GM19455 (cell line): ENCODE results near the gene PYGM.

Experiments
- ATAC-seq: cut with Tn5 transposase; IDR thresholded peaks from one replicate; pipeline ENCODE4 v1.9.1; 2021; ENCODE audit not compliant: unreplicated experiment

The PYGM gene

DNA sequence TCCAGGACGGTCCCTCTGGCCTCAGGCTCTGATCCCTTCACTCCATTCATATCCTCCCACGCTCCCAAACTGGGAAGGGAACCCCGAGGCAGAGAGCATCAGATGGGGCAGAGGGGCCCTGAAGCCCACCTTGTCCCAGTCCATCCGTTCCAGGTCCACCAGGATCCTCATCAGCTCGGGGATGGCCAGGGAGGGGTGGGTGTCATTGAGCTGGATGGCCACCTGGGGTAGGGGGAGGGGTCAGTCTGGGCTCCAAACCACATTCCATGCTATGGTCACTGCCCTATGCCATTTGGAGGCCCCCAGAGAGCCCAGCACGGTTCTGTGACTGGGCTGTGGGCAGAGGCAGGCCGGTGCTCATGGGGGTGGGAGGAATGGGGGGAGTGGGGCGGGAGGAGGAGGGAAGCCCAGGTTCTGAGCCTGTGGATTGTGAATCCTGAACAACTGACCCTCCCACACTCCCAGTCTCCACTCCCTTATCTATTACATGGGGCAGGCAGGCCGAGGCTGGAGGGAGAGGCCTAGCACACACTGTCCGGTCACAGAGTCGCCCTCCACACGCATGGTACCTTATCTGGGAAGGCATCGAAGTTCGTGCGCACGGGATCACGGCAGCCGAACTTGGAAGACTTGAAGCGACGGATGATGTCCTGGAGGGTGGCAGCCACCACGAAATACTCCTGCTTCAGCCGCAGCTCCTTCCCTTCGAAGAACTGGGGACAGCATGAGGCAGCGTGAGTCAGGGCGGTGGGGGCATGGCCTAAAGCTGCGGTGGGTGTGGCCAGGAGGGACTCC lies 5.5 kb downstream of the PYGM start:
- ATAC-seq: no peak

DNA sequence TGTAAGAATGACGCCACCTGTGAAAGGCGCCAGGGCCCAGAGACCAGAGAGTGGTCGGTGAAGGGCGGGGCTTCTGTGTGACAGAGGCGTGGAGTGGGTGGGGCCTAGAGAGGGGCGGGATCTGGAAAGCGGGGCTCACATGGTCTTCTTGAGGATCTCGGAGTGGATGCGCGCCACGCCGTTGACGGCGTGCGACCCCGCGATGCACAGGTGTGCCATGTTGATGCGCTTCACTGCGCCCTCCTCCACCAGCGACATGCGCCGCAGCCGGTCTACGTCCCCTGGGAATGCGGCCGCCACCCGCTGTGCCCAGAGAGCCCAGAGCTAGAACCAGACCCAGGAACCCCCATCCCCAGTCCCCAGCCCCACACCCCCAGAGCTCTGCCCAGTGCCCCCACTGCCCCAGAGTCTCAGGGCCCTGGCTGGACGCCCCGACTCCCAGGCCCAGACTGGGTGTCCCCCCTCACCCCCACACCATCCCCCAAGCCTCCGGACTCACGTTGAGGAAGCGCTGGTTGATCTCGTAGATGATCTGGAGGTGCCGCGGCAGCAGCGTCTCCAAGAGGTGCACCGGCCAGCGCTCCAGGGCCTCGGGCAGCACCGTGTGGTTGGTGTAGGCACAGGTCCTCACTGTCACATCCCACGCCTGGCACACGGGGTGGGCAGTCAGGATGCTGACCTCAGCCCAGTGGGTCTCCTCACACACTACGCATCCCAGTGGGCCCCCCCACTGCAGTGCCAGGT lies 6.2 kb downstream of the PYGM start:
- ATAC-seq: no peak

- ATAC-seq: no peak
Observed at GRCh38 chr11:64753019-64753379, 6.8 kb downstream of the PYGM start.

DNA sequence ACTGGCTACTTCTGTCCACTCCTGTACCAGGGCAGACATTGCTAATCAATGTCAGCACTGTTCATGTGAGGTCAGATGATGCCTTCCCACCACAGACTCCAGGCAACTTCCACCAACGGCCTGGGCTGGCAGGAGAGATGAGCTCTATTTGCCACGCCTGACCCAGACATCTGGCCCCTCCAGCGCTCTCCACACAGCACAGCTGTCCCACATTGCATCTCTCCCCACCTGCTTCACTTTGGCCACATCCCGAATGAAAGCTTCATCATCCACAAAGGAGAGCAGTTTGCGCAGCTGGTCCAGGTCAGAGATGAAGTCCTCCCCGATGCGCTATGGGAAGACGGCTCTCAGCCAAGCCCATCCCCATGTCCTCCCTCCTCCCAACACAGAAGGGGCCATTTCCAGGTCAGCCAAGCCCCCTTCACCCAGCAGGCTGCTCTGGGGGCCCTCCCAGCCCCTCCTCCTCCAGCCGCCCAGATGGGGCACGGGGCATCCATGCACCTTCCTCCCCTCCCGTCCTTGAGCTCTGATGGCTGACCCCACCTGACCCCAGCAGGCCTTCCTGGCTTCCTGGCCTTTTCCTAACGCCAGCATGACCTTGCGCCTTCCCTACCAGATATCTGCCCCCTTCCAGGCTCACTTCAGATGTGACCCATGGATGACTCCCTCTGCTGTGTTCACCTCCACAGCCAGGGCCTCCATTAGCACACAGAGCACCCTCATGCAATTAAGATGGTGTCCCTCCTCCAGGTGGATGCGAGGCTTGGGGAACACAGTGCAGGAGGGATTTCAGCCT lies 7.4 kb downstream of the PYGM start:
- no peak for ATAC-seq

DNA sequence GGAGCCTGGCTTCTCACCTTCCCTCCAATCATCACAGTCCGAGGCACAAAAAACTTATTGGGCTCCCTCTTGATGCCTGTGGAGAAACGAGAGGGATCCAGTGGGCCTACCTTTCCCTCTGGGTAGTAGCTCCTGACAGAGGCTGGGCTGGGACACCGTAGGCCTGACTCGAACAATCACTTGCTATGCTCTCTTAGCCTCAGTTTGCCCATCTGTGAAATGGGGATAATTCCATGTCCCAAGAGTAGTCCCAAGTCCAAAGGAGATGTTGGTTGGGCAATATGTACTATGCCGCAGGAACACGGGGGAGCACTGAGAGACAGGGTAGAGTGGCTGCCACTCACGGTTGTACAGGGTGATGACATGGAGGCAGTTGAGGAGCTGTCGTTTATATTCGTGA lies 8.2 kb downstream of the PYGM start:
- no peak for ATAC-seq

DNA sequence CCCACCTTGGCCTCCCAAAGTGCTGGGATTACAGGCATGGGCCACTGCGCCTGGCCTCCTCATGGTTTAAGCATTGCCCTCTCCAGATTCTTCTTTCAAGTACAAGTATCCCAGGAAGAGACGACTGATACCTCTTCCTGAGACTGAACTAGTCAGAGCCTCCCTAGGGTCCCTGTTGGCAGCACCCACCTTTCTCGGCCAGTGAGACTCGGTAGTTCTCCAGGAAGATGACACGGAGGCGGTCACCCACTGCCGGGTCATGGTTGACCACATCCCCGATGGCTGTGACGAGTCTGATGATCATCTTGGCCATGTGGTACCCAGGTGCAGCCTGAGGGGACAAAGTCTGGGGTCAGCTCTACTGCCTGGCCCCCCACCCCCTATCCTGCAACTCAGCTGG lies 8.6 kb downstream of the PYGM start:
- no peak for ATAC-seq

- no peak for ATAC-seq
Observed at GRCh38 chr11:64750361-64751054, 9.3 kb downstream of the PYGM start.

DNA sequence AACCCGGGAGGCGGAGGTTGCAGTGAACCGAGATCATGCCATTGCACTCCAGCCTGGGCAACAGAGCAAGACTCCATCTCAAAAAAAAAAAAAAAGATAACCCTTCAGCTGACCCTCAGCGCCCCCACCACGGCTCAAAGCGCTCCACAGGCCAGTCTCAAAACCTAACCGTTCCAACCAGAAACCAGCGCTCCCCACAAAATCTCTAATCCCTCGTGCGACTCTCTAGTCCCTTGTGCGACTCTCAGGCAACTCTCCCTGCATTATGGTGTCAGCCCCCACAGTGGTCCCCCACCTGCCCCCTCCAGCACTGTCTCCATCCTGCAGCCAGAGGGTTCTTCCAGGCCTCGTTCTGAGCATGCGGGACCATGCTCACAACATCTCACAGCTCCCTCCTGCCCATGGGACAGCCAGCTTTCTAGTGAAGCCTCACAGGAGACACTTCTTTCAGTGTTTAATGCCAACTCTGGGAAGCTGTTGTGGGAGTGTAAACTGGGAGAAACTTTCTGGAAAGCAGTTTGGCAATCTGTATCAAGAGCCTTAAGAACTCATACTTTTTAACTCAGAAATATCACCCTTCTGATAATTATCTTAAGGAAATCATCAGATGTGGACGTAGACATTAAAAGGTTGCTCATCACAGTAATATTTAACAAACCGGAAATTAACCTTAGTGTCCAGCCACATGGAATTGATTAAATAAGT lies 11.7 kb downstream of the PYGM start:
- ATAC-seq: no peak

- ATAC-seq: no peak
Observed at GRCh38 chr11:64746486-64746885, 13.3 kb downstream of the PYGM start.

- no peak for ATAC-seq
Observed at GRCh38 chr11:64745521-64746328, 14.0 kb downstream of the PYGM start.

GRCh38 chr11:64745189-64745520 lies 14.6 kb downstream of the PYGM start:
- ATAC-seq: no peak

GRCh38 chr11:64744544-64745188 lies 15.1 kb downstream of the PYGM start:
- no peak for ATAC-seq

DNA sequence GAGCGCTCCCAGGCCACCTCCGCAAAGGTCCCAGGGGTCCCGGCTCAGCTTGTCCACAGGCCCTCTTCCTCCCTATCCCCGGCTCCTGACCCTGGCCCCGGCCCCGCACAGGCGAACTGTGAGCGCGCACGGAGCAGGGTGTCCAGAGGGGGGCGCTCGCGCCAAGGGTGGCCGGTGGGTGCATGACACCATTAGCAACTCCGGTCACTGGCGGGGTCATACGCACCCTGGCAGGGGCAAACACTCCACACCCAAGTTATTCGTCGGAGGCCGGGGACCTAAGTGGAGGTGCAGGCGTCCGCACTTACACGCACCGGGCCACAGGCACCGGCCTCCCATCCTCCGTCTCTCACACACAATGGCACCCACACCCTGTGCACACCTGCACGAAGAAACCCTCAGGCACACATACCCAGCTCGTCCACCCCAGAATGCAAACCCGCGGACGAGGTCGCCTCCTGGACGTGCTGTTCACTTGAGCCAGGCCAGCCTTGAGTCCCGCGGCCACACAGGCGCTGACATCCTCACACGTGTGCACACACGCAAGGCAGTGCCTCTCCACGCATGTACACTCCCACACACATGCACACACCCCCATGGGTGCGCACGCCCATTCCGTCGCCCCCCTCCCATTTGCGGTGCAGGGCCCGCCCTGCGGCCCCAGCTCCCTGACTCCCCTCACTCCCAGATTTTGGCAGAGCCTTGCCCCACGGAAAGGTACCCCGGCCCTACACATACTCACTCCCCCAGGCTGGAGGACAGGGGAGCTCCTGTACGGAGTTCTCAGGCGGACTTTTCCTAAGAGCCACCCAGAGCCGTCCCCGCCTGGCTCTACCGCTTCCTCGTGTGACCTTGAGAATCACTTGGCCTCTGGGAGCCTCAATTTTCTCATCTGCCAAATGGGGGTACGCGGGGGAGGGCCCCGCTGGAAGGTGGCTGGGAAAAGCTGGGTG lies 15.9 kb downstream of the PYGM start, which contains the start of gene RASGRP2:
TSS of gene RASGRP2 (minus strand) at position 552 of the 953 bp plus-strand sequence. CDS start 1,276 bp downstream, outside the sequence.
- no peak for ATAC-seq

- ATAC-seq: no peak
Observed at GRCh38 chr11:64742889-64743590, 16.7 kb downstream of the PYGM start.

GRCh38 chr11:64742087-64742888 lies 17.5 kb downstream of the PYGM start:
- ATAC-seq: no peak

- ATAC-seq: no peak
Observed at GRCh38 chr11:64741375-64742086, 18.2 kb downstream of the PYGM start.
